GM13977 (cell line): ENCODE measurements around the gene SRP54.

Source experiments
- DNase-seq: peaks from one replicate; pipeline ENCODE4 v3.0.0; 2012; ENCODE audit warnings: low spot score
- in situ Hi-C: fragments of 300-500 bp; cut with MboI; formaldehyde crosslinking; loops from one replicate; pipeline ENCODE4 v1.12.0; 2022; ENCODE audit warnings: low sequenced_read_pairs, low pct_unique_long_range_greater_than_20kb, mixed read lengths, inconsistent platforms; ENCODE audit not compliant: unreplicated experiment
- TF ChIP-seq, protein P1 (sequence below): IDR thresholded peaks from 2 replicates; pipeline ENCODE4 v1.5.1; 2012; ENCODE audit warnings: mild to moderate bottlenecking, control low read depth; ENCODE audit not compliant: insufficient read depth; ENCODE audit errors: extremely low read depth, missing control alignments

The SRP54 gene

DNA sequence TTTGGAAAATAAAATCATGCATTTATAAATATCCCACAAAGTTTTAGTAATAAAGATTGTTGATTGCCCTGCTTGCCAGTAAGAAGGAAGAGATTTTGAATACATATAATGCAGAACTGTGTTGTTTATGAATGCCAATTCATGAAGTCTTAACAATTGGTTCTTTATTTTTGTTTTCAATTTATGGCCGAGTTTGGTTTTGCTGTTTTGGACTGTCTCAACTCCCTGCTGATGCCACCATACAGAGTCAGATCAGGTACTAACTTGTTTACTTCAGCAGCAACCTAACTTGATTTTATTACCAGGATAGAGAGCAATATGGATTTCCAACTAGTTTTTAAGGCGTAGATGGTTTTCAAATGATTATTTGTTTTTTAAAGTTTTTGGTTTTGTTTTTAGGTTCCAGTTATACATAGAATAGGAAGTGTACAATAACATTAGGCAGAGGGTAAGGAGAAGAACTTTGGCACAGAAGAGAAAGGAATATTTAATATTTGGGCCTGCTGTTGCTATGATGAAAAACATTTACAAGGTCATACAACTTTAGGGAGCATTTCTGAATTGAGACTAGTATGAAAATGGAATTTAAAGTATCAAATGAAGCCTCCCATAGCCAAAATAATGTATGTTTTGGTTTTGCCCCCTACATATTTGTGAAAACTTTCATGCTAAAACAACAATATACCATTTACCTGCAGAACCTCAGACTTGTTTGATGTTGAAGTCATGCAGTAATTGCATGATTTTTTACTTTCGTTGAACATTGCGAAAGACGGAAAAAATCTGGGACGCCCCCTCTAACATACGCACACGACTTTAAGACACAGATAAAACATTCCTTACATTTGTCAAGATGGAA lies 62.4 kb downstream of the SRP54 start:
- peak; percentile 26 for DNase-seq
- in situ Hi-C loops: no loop called here
- TF ChIP-seq, protein P1, sequence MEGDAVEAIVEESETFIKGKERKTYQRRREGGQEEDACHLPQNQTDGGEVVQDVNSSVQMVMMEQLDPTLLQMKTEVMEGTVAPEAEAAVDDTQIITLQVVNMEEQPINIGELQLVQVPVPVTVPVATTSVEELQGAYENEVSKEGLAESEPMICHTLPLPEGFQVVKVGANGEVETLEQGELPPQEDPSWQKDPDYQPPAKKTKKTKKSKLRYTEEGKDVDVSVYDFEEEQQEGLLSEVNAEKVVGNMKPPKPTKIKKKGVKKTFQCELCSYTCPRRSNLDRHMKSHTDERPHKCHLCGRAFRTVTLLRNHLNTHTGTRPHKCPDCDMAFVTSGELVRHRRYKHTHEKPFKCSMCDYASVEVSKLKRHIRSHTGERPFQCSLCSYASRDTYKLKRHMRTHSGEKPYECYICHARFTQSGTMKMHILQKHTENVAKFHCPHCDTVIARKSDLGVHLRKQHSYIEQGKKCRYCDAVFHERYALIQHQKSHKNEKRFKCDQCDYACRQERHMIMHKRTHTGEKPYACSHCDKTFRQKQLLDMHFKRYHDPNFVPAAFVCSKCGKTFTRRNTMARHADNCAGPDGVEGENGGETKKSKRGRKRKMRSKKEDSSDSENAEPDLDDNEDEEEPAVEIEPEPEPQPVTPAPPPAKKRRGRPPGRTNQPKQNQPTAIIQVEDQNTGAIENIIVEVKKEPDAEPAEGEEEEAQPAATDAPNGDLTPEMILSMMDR: no peak

DNA sequence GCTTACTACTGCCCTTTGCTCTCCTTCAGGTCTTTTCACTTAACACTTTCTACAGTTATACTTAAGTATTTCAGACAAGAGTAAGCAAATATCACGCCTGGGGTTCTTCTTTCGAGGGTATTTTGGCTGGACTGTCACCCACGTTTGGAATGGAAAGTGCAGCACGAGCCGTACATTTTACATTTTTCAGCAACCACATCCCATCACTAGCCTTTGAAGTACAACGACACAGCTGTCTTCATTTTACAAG lies 62.9 kb downstream of the SRP54 start:
- in situ Hi-C loops: no loop called here
- no peak for DNase-seq

DNA sequence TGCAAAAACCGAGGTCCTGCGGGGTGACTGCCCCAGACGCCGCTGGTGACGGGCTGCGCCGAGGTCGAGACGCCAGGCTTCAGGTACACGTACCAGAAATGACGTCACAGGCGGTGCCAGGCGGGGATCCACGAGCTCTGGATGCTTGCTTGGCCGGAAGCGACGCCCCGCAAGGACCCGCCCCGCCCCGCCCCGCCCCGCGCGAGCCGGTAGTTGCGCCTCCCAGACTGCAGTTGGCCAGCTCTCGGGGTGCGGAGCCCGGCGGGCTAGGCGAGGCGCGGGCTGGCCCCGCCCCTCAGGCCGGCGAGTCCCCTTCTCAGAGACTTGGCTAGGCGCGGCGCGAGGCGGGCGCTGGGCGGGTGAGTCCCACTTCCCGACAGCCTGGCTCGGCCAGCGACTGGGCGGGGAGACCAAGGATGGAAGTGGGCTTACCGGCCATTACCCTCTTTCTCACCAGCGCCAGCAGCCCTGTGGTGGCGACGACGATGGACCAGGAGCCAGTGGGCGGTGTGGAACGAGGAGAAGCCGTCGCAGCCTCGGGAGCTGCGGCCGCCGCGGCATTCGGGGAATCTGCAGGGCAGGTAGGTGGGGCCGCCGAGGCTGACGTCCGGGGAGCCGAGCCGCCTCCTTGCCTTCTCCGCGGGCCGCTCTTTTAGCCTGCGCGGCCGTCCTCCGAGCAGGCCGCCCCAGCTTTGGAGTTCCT lies 63.4 kb downstream of the SRP54 start, which contains the start of gene FAM177A1:
TSS of gene FAM177A1 (plus strand) at position 225 of the 703 bp plus-strand sequence. CDS start at position 417, 192 bp downstream.
- in situ Hi-C loops: no loop called here
- DNase-seq: peak; percentile 99
- TF ChIP-seq, protein P1: no peak

More for the DNA sequence above, 62.9 kb downstream of the SRP54 start:
- TF ChIP-seq, protein P1: no peak

DNA sequence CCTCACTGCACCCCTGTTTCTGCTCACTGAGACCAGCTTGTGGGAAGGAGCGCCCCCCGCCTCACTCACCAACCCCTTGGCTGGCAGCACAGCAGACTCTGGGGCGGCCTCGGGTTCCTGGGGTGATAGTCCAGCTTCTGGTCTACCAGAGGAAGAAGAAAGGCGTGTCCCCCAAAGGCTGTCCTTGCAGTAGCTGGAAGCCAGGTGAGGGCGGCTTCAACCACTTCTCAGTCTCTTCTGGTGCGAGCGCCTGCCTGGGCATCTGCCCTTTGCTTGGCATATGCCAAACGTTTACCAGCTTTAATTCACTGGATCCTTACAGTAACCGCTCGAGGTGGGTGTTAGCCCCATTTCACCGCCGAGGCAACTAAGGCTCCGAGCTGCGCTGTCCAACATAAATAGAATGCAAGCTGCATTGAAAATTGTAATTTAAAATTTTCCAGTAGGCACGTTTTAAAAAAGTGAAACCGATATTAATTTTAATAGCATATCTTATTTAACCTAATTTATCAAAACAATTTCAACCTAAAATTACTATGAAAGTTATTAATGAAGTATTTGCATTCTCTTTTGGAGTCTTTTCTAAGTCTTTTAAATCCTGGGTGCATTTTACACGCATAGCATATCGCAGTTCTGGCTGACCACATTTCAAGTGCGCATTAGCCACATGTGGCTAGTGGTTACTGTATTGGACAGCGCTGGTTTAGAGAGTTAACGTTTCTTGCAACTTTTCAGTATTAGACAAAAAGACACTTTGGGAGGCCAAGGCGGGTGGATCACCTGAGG lies 64.2 kb downstream of the SRP54 start:
- TF ChIP-seq, protein P1: no peak
- in situ Hi-C loops: no loop called here
- no peak for DNase-seq

DNA sequence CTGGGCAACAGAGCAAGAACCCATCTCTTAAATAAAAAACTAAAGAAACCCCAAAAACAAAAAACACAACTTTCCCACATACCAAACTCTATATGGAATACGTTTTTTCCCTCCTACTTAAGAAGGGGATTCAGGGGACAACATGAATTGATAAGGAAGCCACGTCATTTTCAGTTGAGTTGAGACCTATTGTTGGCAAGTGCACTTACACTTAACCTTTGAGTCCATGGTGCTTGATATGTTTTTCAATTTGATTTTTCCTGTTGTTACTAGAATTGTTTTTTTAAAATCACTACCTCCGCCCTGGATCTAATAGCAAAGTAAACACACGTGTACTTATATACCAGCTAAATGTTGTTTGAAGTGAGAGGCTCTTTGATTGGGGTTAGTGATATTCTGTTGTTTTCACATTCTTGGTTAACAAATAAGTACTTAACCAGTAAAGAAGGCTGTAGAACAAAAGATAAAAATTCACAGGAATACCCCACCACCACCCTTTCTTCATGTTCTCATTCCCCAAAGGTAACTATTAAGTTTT lies 65.3 kb downstream of the SRP54 start:
- DNase-seq: no peak
- in situ Hi-C loops: no loop called here
- TF ChIP-seq, protein P1: no peak

DNA sequence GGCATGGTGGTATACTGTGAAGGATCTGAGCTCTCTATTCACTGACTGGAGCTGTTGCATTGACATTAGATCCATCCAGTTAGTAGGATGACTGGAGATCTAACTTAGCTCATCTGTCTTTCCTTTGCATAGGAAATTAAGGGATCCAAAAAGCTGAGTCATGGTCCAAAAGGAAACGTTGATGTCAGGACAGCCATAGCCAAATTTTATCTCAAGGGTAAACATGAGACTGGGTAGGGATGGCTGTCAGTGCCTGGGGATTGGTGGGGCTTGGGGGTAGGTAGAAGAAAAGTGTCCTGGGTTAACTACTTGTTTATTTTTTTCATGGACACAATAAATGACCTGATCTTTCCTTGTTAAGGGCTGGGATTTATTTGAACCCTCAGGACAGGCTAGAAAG lies 67.9 kb downstream of the SRP54 start:
- in situ Hi-C loops: no loop called here
- TF ChIP-seq, protein P1: no peak
- DNase-seq: no peak
